ENCODE data around the gene PLK3. TPM values are rescaled to one million over a fixed set of nuclear protein-coding genes. Genes with fewer than 3 reads are reported as not detected.

The PLK3 gene
- total RNA-seq, 2 experiments from 2014 or later = 8.8 to 10.1 TPM

DNA sequence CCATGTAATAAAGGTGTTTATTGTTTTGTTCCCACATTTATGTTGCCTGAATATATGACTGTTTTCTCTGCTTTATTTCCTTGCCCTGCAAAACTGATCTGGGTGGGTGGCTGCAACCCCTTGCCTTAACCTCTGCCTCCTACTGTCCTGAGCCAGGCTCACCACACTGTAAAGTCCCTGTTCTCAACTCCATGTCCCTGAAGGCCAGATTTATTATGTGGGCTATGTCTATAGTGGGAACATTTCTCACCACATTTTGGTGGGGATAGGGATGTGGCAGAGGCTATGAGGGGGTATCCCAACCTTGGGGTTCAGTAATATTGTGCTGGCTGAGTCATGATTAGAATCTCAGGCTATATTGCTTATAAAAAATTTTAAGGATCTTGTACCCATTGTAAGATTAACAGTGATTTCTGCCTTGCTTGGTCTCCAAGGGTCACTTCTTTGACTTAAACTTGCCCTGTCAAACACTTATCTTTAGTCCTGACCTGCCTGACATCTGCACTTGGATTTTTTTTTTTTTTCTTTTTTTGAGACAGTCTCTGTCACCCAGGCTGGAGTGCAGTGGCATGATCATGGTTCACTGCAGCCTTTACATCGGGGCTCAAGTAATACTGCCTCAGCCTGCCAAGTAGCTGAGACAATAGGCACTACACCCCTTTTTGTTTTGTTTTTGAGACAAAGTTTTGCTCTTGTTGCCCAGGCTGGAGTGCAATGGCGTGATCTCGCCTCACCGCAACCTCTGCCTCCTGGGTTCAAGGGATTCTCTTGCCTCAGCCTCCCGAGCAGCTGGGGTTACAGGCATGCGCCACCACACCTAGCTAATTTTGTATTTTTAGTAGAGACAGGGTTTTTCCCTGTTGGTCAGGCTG, 21.2 kb upstream of the PLK3 start:
- no peak for DNase-seq (ENCODE audit: low spot score)
- peaks cover 41% of the 10 kb centered on the region for H3K4me1 ChIP-seq (ENCODE audit: insufficient read depth, low read length, poor library complexity, severe bottlenecking)
- no peaks in the 10 kb centered on the region for H3K9me3 ChIP-seq (ENCODE audit: low read length)
- H3K4me3 ChIP-seq (ENCODE audit: low read depth, low read length, poor library complexity, severe bottlenecking) = peak overlapping the region; percentile 99
- H3K27ac ChIP-seq (ENCODE audit: low read depth, low read length, poor library complexity, severe bottlenecking) = no peak overlapping the region
- ChIA-PET POLR2A (interaction anchor here (4.4 kb wide), 2 partner anchors 57 to 67 kb away, joined by 18 to 22 read pairs; no protein-coding TSS in a partner anchor), CTCF (ENCODE audit: unreplicated experiment) (no interaction called here)
- no TSS peak for BruUV-seq (replicated peaks)
- H2AFZ ChIP-seq (ENCODE audit: low read length) = no peak overlapping the region
- TF ChIP-seq, protein P1, sequence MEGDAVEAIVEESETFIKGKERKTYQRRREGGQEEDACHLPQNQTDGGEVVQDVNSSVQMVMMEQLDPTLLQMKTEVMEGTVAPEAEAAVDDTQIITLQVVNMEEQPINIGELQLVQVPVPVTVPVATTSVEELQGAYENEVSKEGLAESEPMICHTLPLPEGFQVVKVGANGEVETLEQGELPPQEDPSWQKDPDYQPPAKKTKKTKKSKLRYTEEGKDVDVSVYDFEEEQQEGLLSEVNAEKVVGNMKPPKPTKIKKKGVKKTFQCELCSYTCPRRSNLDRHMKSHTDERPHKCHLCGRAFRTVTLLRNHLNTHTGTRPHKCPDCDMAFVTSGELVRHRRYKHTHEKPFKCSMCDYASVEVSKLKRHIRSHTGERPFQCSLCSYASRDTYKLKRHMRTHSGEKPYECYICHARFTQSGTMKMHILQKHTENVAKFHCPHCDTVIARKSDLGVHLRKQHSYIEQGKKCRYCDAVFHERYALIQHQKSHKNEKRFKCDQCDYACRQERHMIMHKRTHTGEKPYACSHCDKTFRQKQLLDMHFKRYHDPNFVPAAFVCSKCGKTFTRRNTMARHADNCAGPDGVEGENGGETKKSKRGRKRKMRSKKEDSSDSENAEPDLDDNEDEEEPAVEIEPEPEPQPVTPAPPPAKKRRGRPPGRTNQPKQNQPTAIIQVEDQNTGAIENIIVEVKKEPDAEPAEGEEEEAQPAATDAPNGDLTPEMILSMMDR (conservative IDR thresholded peaks at IDR 0.05; ENCODE audit: low read length) = no peak
- no peak for TF ChIP-seq EZH2phosphoT487 (IDR thresholded peaks at IDR 0.05; ENCODE audit: borderline replicate concordance, low read depth, low read length)
- peak overlapping the region; percentile 93 for H3K4me2 ChIP-seq (ENCODE audit: low read length)
- H3K79me2 ChIP-seq (ENCODE audit: insufficient read depth, low read depth, low read length) = peaks cover 53% of the 10 kb centered on the region
- intact Hi-C loops (cut with micrococcal nuclease; ENCODE audit: unreplicated experiment) = no loop called here
- peaks cover 71% of the 10 kb centered on the region for H3K36me3 ChIP-seq (ENCODE audit: insufficient read depth, low read length)
- H4K20me1 ChIP-seq (ENCODE audit: insufficient read depth, low read length) = peaks cover 10% of the 10 kb centered on the region
- no peaks in the 10 kb centered on the region for H3K9me2 ChIP-seq (ENCODE audit: insufficient read depth, low read length)

DNA sequence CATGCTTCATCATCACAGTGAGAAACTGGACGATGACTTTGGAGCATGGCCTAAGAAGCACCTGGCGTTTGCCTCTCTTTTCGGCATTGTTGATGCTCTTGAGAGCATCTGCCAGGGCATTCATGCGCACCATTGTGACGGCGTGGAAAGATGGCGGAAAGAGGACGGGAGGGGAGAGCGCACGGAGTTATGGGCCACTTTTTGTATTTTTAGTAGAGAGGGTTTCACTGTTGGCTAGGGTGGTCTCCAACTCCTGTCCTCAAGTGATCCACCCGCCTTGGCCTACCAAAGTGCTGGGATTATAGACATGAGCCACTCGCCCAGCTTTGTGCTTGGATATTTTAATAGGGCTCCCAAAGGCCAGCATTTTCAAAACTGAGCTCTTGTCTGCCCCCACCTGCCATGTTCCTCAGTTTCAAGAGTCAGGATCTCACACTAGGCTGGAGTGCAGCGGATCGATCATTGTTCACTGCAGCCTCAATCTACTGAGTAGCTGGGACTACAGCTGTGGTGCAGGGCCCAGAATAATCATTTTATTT, 19.5 kb upstream of the PLK3 start:
- no peak overlapping the region for H2AFZ ChIP-seq (ENCODE audit: low read length)
- ChIA-PET POLR2A (interaction anchor here (0.9 to 1.0 kb wide), 2 partner anchors 11 to 29 kb away, joined by 3 to 4 read pairs; no protein-coding TSS in a partner anchor), CTCF (ENCODE audit: unreplicated experiment) (no interaction called here)
- no TSS peak for BruUV-seq (replicated peaks)
- peaks cover 46% of the 10 kb centered on the region for H3K4me1 ChIP-seq (ENCODE audit: insufficient read depth, low read length, poor library complexity, severe bottlenecking)
- H3K4me3 ChIP-seq (ENCODE audit: low read depth, low read length, poor library complexity, severe bottlenecking) = no peak overlapping the region
- peaks cover 70% of the 10 kb centered on the region for H3K36me3 ChIP-seq (ENCODE audit: insufficient read depth, low read length)
- H3K4me2 ChIP-seq (ENCODE audit: low read length) = no peak overlapping the region
- H3K9me3 ChIP-seq (ENCODE audit: low read length) = no peaks in the 10 kb centered on the region
- no peaks in the 10 kb centered on the region for H3K9me2 ChIP-seq (ENCODE audit: insufficient read depth, low read length)
- no peak overlapping the region for H3K27ac ChIP-seq (ENCODE audit: low read depth, low read length, poor library complexity, severe bottlenecking)
- peaks cover 10% of the 10 kb centered on the region for H4K20me1 ChIP-seq (ENCODE audit: insufficient read depth, low read length)
- no peak for TF ChIP-seq EZH2phosphoT487 (IDR thresholded peaks at IDR 0.05; ENCODE audit: borderline replicate concordance, low read depth, low read length)
- TF ChIP-seq, protein P1 (conservative IDR thresholded peaks at IDR 0.05; ENCODE audit: low read length) = no peak
- intact Hi-C loops (cut with micrococcal nuclease; ENCODE audit: unreplicated experiment) = no loop called here
- H3K79me2 ChIP-seq (ENCODE audit: insufficient read depth, low read depth, low read length) = peaks cover 36% of the 10 kb centered on the region
- no peak for DNase-seq (ENCODE audit: low spot score)
